Endothelial cell of umbilical vein (primary cell): ENCODE results near the gene KIRREL2.
"Not testable (repeated sequence)": the region's sequence is repeated elsewhere in the genome, so short reads cannot be mapped to it uniquely, and the experiment has no call there.

Experiments
- CTCF ChIP-seq, 2 donors: IDR thresholded peaks; 1 replicate in 1 of 2; 2 replicates in 1 of 2; pipeline ENCODE4 v1.5.1; 2011; ENCODE audit warnings: low read length in 2 of 2, mild to moderate bottlenecking in 2 of 2, moderate library complexity in 2 of 2, control low read depth in 1 of 2, inconsistent platforms in 1 of 2, low read depth in 1 of 2; ENCODE audit not compliant: insufficient read depth in 1 of 2; ENCODE audit errors: extremely low read depth in 1 of 2
- FOS ChIP-seq: IDR thresholded peaks from 2 replicates; pipeline ENCODE4 v1.6.1; 2011; ENCODE audit warnings: mild to moderate bottlenecking, low read length, moderate library complexity, borderline replicate concordance; ENCODE audit not compliant: insufficient read depth
- MAX ChIP-seq: IDR thresholded peaks from 2 replicates; pipeline ENCODE4 v1.6.1; 2011; ENCODE audit not compliant: insufficient read depth, insufficient read length
- MYC ChIP-seq: IDR thresholded peaks from one replicate; pipeline ENCODE4 v1.6.1; 2011; ENCODE audit warnings: mild to moderate bottlenecking, low read depth, low read length
- POLR2A ChIP-seq: IDR thresholded peaks from 2 replicates; pipeline ENCODE4 v1.6.1; 2012; ENCODE audit warnings: low read depth, mild to moderate bottlenecking, control low read depth, low read length
- POLR2AphosphoS5 ChIP-seq: IDR thresholded peaks from 2 replicates; pipeline ENCODE4 v1.6.1; 2012; ENCODE audit warnings: low read depth, mild to moderate bottlenecking, control low read depth, low read length, moderate library complexity; ENCODE audit not compliant: insufficient read depth

- not testable (repeated sequence) for TF ChIP-seq CTCF (IDR thresholded peaks at IDR 0.05; ENCODE audit: extremely low read depth in 1 of 2, insufficient read depth in 1 of 2, low read depth in 1 of 2, low read length in 2 of 2); POLR2A; MAX; FOS; POLR2AphosphoS5; MYC
Observed at GRCh38 chr19:35910355-35910754, 53.6 kb downstream of the KIRREL2 start.
